ENCODE measurements around the gene NOCT.
A peak's percentile ranks its signal among the peaks of the same experiment; 100 is the strongest.

Gene NOCT

GRCh38 chr4:139076016-139076744 lies 60.6 kb downstream of the NOCT start:
- no peak for DNase-seq (ENCODE audit: low read depth)
- H3K4me3 ChIP-seq (ENCODE audit: control insufficient read depth, low read depth, low read length) = no peak overlapping the region
- no peak for TF ChIP-seq CTCF (IDR thresholded peaks at IDR 0.05; ENCODE audit: control insufficient read depth, insufficient read depth, low read depth, low read length, missing control alignments)

GRCh38 chr4:139077567-139078355 lies 62.2 kb downstream of the NOCT start:
- no peak for DNase-seq (ENCODE audit: low read depth)
- no peak for TF ChIP-seq CTCF (IDR thresholded peaks at IDR 0.05; ENCODE audit: control insufficient read depth, insufficient read depth, low read depth, low read length, missing control alignments)
- H3K4me3 ChIP-seq (ENCODE audit: control insufficient read depth, low read depth, low read length) = no peak overlapping the region

- H3K4me3 ChIP-seq (ENCODE audit: control insufficient read depth, low read depth, low read length) = no peak overlapping the region
- DNase-seq (ENCODE audit: low read depth) = no peak
- no peak for TF ChIP-seq CTCF (IDR thresholded peaks at IDR 0.05; ENCODE audit: control insufficient read depth, insufficient read depth, low read depth, low read length, missing control alignments)
These were observed 63.3 kb downstream of the NOCT start for GRCh38 chr4:139078926-139079325.

GRCh38 chr4:139082750-139083606 lies 67.4 kb downstream of the NOCT start:
- H3K4me3 ChIP-seq (ENCODE audit: control insufficient read depth, low read depth, low read length) = peak overlapping the region; percentile 98
- DNase-seq (ENCODE audit: low read depth) = peak; percentile 87
- TF ChIP-seq CTCF (IDR thresholded peaks at IDR 0.05; ENCODE audit: control insufficient read depth, insufficient read depth, low read depth, low read length, missing control alignments) = no peak

- no peak for DNase-seq (ENCODE audit: low read depth)
- peak overlapping the region; percentile 98 for H3K4me3 ChIP-seq (ENCODE audit: control insufficient read depth, low read depth, low read length)
- peak; percentile 6 for TF ChIP-seq CTCF (IDR thresholded peaks at IDR 0.05; ENCODE audit: control insufficient read depth, insufficient read depth, low read depth, low read length, missing control alignments)
These were observed 68.0 kb downstream of the NOCT start for GRCh38 chr4:139083607-139083955.
